IMR-90 (cell line): Measurements from ENCODE around the gene TEDDM1.

Source experiments
- BHLHE40 ChIP-seq: fragments of 150-350 bp; IDR thresholded peaks from 2 replicates; pipeline ENCODE4 v1.6.1; 2016; ENCODE audit warnings: mild to moderate bottlenecking, low read depth, low read length
- CEBPB ChIP-seq: IDR thresholded peaks from 2 replicates; pipeline ENCODE4 v1.6.1; 2012; ENCODE audit warnings: low read depth, low read length, improper control_type of control experiment
- FOS ChIP-seq: fragments of 150-350 bp; IDR thresholded peaks from 2 replicates; pipeline ENCODE4 v1.6.1; 2016; ENCODE audit warnings: low read depth, low read length
- MAFK ChIP-seq: IDR thresholded peaks from 2 replicates; pipeline ENCODE4 v1.6.1; 2012; ENCODE audit warnings: low read depth, low read length, improper control_type of control experiment
- POLR2A ChIP-seq: IDR thresholded peaks from 2 replicates; pipeline ENCODE4 v1.6.1; 2012; ENCODE audit warnings: mild to moderate bottlenecking, low read depth, low read length
- RAD21 ChIP-seq: IDR thresholded peaks from 2 replicates; pipeline ENCODE4 v1.6.1; 2012; ENCODE audit warnings: low read length, improper control_type of control experiment
- RCOR1 ChIP-seq: IDR thresholded peaks from 2 replicates; pipeline ENCODE4 v1.6.1; 2012; ENCODE audit warnings: mild to moderate bottlenecking, low read length, improper control_type of control experiment; ENCODE audit not compliant: insufficient replicate concordance
- TF ChIP-seq, protein P1 (sequence below): conservative IDR thresholded peaks from 2 replicates; pipeline ENCODE4 v1.5.1; 2012; ENCODE audit warnings: mild to moderate bottlenecking, low read depth, low read length, improper control_type of control experiment
- TF ChIP-seq, protein P2 (sequence below): fragments of 150-350 bp; IDR thresholded peaks from 2 replicates; pipeline ENCODE4 v1.6.1; 2016; ENCODE audit warnings: low read depth, mild to moderate bottlenecking, low read length, moderate library complexity, borderline replicate concordance

GRCh38 chr1:182406012-182406411, 5.5 kb upstream of the TEDDM1 start:
- TF ChIP-seq, protein P1, sequence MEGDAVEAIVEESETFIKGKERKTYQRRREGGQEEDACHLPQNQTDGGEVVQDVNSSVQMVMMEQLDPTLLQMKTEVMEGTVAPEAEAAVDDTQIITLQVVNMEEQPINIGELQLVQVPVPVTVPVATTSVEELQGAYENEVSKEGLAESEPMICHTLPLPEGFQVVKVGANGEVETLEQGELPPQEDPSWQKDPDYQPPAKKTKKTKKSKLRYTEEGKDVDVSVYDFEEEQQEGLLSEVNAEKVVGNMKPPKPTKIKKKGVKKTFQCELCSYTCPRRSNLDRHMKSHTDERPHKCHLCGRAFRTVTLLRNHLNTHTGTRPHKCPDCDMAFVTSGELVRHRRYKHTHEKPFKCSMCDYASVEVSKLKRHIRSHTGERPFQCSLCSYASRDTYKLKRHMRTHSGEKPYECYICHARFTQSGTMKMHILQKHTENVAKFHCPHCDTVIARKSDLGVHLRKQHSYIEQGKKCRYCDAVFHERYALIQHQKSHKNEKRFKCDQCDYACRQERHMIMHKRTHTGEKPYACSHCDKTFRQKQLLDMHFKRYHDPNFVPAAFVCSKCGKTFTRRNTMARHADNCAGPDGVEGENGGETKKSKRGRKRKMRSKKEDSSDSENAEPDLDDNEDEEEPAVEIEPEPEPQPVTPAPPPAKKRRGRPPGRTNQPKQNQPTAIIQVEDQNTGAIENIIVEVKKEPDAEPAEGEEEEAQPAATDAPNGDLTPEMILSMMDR, result no peak
- no peak for TF ChIP-seq POLR2A
- TF ChIP-seq RAD21, result no peak
- no peak for TF ChIP-seq FOS
- no peak for TF ChIP-seq MAFK
- no peak for TF ChIP-seq BHLHE40
- TF ChIP-seq RCOR1, result no peak
- TF ChIP-seq CEBPB, result no peak
- TF ChIP-seq, protein P2, sequence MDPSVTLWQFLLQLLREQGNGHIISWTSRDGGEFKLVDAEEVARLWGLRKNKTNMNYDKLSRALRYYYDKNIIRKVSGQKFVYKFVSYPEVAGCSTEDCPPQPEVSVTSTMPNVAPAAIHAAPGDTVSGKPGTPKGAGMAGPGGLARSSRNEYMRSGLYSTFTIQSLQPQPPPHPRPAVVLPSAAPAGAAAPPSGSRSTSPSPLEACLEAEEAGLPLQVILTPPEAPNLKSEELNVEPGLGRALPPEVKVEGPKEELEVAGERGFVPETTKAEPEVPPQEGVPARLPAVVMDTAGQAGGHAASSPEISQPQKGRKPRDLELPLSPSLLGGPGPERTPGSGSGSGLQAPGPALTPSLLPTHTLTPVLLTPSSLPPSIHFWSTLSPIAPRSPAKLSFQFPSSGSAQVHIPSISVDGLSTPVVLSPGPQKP, result no peak
